ENCODE measurements around the gene SRMS. TPM values are rescaled to one million over a fixed set of nuclear protein-coding genes. Genes with fewer than 3 reads are reported as not detected.
A peak's percentile ranks its signal among the peaks of the same experiment; 100 is the strongest.

SRMS gene
- total and polyA plus RNA-seq, 2 of the 13 experiments (the other 11 are each of a cell fraction or from before 2014, with no cell fraction given) = not detected

DNA sequence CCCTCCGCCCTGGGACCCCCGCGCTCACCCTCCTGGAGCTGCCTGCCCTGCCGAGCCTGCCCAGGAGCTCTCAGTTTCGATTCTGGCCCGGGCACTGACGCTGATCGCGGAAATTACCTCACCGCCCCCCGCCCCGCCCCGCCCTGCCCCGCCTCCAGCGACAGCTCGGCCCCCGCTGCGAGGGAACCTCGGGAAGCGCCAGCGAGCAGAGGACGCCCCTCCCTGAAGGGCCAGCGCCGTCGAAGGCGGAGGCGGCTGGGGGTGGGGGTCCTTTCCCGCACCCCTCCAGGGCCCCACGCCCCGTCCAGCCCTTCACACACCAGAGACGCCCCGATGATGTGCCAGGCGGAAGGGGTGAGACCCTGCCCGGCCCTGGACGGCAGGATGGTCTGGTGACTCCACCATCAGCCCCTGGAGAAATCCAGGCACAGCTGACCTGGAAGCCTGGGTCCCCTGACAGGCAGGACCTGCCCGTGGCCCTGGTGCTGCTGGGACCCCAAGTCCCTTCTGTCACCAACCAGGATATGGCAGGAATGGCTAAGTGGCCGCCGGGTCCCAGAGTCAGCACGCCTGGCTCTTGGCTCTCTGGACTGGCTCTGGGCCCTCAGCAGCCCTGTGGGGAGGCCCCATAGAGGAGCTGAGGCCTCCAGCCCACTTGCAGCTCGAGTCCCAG is 26.7 kb upstream of the SRMS start, which contains the start of gene HELZ2:
Gene HELZ2 (minus strand): TSS at position 84 of the 673 bp plus-strand sequence. CDS start 1,854 bp downstream, outside the sequence.
- peak within 1 kb of the TSS; percentile 48 for H2AFZ ChIP-seq (ENCODE audit: low read length)
- DNase-seq (ENCODE audit: low spot score) = peak; percentile 53
- no peaks in the 10 kb centered on the region for H3K36me3 ChIP-seq (replicated peaks in 1 of 2; ENCODE audit: control insufficient read depth in 1 of 2, insufficient read depth in 2 of 2, low read length in 2 of 2)
- no TSS peak for BruUV-seq (replicated peaks)
- in situ Hi-C loops (cut with HindIII; ENCODE audit: extremely low pct_ligation_motif_present, low pct_unique_long_range_greater_than_20kb) (no loop called here), intact Hi-C loops (cut with micrococcal nuclease; ENCODE audit: unreplicated experiment) (no loop called here)
- peaks cover 2% of the 10 kb centered on the region; the same call in 1 of the 2 replicates for H4K20me1 ChIP-seq (ENCODE audit: insufficient read depth, low read length)
- H3K79me2 ChIP-seq (ENCODE audit: insufficient read depth, low read length) = no peaks in the 10 kb centered on the region
- WGBS (ENCODE audit: low lambda C conversion rate) = 5% methylated on average over 22 of the region's 40 CpGs
- H3K4me1 ChIP-seq (ENCODE audit: insufficient read depth, low read length) = peaks cover 61% of the 10 kb centered on the region
- ATAC-seq = peak; percentile 75
- peak within 1 kb of the TSS; percentile 100 for H3K4me2 ChIP-seq (ENCODE audit: low read depth, low read length)
- peak within 1 kb of the TSS; percentile 88 to 98 (median 94) for H3K4me3 ChIP-seq (replicated peaks in 1 of 3; ENCODE audit: insufficient read depth in 1 of 3, low read depth in 2 of 3, low read length in 3 of 3)
- H3K27ac ChIP-seq (ENCODE audit: extremely low read length, insufficient read depth, low read length) = peak within 1 kb of the TSS; percentile 23
- H3K9me3 ChIP-seq (ENCODE audit: low read length) = no peaks in the 10 kb centered on the region
- peaks cover 6 to 22% of the 10 kb centered on the region in 2 experiments; a peak in 3 of 5 replicates for H3K27me3 ChIP-seq (ENCODE audit: control insufficient read depth in 1 of 2, insufficient read depth in 2 of 2, low read length in 2 of 2)
- ChIA-PET POLR2A (interaction anchor here (0.8 to 2.6 kb wide), 23 partner anchors 8 to 480 kb away, joined by 3 to 26 read pairs (median 4); partner anchors contain the start of genes GMEB2, PPDPF, PTK6 and RTEL1), CTCF (ENCODE audit: low intra/inter-chr PET ratio, low total read pairs) (interaction anchor here (2.8 kb wide), 1 partner anchor 36 kb away, joined by 22 read pairs; the partner anchor contains the start of gene PTK6)
- peak within 1 kb of the TSS; percentile 86 for H3K9ac ChIP-seq (ENCODE audit: insufficient read depth, low read depth, low read length)
- no peak for FAIRE-seq
- TF ChIP-seq TRIM24 (CRISPR knock-in tag; IDR thresholded peaks at IDR 0.05) (no peak), ZNF232 (CRISPR knock-in tag; IDR thresholded peaks at IDR 0.05; ENCODE audit: borderline replicate concordance) (peak; percentile 66; the same call in 1 of the 2 replicates), HNRNPL (IDR thresholded peaks at IDR 0.05; ENCODE audit: low read depth, low read length) (0 out of 2 replicates have a peak, but pooled peaks have one; percentile 75), SIN3A (IDR thresholded peaks at IDR 0.05; ENCODE audit: borderline replicate concordance, low read depth, low read length) (peak; percentile 78; the same call in 1 of the 2 replicates), KDM5B (CRISPR knock-in tag; IDR thresholded peaks at IDR 0.05; ENCODE audit: borderline replicate concordance) (0 out of 2 replicates have a peak, but pooled peaks have one; percentile 22), CBX1 (IDR thresholded peaks at IDR 0.05; ENCODE audit: low read depth) (no peak), CBX2 (IDR thresholded peaks at IDR 0.05; ENCODE audit: low read depth, low read length) (no peak), CBX2 (CRISPR knock-in tag; IDR thresholded peaks at IDR 0.05; ENCODE audit: low read depth) (no peak), MYNN (CRISPR knock-in tag; IDR thresholded peaks at IDR 0.05; ENCODE audit: low read depth) (0 out of 2 replicates have a peak, but pooled peaks have one; percentile 81), ZNF569 (CRISPR knock-in tag; IDR thresholded peaks at IDR 0.05; ENCODE audit: borderline replicate concordance) (0 out of 2 replicates have a peak, but pooled peaks have one; percentile 23), ZNF253 (CRISPR knock-in tag; IDR thresholded peaks at IDR 0.05; ENCODE audit: borderline replicate concordance) (peak; percentile 56; the same call in 1 of the 2 replicates), SRY (CRISPR knock-in tag; IDR thresholded peaks at IDR 0.05) (0 out of 2 replicates have a peak, but pooled peaks have one; percentile 16), HOXD1 (CRISPR knock-in tag; IDR thresholded peaks at IDR 0.05) (peak; percentile 69; the same call in 1 of the 2 replicates), TGIF2 (CRISPR knock-in tag; IDR thresholded peaks at IDR 0.05) (0 out of 2 replicates have a peak, but pooled peaks have one; percentile 22), XRCC5 (optimal IDR thresholded peaks at IDR 0.05; ENCODE audit: low read length) (peak; percentile 55), ZMYM4 (CRISPR knock-in tag; IDR thresholded peaks at IDR 0.05) (peak; percentile 26; the same call in 1 of the 2 replicates), NFE2 (CRISPR knock-in tag; IDR thresholded peaks at IDR 0.05) (0 out of 2 replicates have a peak, but pooled peaks have one; percentile 44), ZEB1 (IDR thresholded peaks at IDR 0.05; ENCODE audit: insufficient replicate concordance, low read depth) (no peak), ETV6 (CRISPR knock-in tag; conservative IDR thresholded peaks at IDR 0.05) (peak; percentile 57; the same call in 1 of the 2 replicates), MED1 (CRISPR knock-in tag; IDR thresholded peaks at IDR 0.05) (peak; percentile 65)
- TF ChIP-seq, protein P1, sequence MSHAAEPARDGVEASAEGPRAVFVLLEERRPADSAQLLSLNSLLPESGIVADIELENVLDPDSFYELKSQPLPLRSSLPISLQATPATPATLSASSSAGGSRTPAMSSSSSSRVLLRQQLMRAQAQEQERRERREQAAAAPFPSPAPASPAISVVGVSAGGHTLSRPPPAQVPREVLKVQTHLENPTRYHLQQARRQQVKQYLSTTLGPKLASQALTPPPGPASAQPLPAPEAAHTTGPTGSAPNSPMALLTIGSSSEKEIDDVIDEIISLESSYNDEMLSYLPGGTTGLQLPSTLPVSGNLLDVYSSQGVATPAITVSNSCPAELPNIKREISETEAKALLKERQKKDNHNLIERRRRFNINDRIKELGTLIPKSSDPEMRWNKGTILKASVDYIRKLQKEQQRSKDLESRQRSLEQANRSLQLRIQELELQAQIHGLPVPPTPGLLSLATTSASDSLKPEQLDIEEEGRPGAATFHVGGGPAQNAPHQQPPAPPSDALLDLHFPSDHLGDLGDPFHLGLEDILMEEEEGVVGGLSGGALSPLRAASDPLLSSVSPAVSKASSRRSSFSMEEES (CRISPR knock-in tag; IDR thresholded peaks at IDR 0.05) = no peak
- TF ChIP-seq, protein P2, sequence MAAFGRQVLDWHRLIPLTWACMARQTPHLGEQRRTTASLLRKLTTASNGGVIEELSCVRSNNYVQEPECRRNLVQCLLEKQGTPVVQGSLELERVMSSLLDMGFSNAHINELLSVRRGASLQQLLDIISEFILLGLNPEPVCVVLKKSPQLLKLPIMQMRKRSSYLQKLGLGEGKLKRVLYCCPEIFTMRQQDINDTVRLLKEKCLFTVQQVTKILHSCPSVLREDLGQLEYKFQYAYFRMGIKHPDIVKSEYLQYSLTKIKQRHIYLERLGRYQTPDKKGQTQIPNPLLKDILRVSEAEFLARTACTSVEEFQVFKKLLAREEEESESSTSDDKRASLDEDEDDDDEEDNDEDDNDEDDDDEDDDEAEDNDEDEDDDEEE (CRISPR knock-in tag; IDR thresholded peaks at IDR 0.05) = 0 out of 2 replicates have a peak, but pooled peaks have one; percentile 32
- TF ChIP-seq, protein P3, sequence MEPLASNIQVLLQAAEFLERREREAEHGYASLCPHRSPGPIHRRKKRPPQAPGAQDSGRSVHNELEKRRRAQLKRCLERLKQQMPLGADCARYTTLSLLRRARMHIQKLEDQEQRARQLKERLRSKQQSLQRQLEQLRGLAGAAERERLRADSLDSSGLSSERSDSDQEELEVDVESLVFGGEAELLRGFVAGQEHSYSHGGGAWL (CRISPR knock-in tag; IDR thresholded peaks at IDR 0.05) = peak; percentile 82
